GM18867 (cell line): ENCODE results near the gene DGCR2.
"Not testable (repeated sequence)": the region's sequence is repeated elsewhere in the genome, so short reads cannot be mapped to it uniquely, and the experiment has no call there.

Source experiments
- ATAC-seq: cut with Tn5 transposase; IDR thresholded peaks from one replicate; pipeline ENCODE4 v1.9.1; 2021; ENCODE audit warnings: mild to moderate bottlenecking, moderate library complexity; ENCODE audit not compliant: unreplicated experiment

Gene DGCR2

DNA sequence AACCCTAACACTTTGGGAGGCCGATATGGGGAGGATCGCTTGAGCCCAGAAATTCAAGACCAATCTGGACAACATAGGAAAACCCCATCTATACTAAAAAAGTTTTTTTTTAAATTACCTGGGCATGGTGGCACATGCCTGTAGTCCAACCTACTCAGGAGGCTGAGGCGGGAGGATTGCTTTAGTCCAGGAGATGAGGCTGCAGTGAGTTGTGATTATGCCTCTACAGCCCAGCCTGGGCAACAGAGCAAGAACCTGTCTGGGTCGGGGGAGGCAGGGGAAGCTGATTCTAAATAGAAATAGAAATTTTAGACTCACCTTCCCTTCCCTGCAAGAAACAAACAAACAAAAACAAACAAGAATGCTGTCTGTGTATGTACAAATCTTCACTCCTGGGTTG, 133.3 kb downstream of the DGCR2 start:
- no peak for ATAC-seq

DNA sequence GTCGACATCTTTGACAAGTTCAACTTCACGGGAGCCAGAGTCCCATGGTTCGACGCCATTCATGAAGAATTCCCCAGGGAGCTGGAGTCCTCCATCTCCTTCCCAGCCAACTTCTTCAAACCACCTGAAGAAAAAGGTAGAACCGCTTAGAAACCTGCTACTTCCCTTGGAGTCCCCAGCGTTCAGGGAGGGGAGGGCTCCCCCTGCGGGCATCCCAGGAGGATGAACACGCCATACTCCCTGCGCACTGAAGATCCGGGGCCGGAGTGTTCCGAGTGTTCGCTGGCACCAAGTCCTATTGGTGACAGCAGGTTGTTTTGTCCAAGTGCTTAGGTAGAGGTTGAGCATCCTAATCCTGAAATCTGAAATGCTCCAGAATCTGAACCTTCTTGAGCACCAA, 134.4 kb downstream of the DGCR2 start:
- ATAC-seq: no peak

DNA sequence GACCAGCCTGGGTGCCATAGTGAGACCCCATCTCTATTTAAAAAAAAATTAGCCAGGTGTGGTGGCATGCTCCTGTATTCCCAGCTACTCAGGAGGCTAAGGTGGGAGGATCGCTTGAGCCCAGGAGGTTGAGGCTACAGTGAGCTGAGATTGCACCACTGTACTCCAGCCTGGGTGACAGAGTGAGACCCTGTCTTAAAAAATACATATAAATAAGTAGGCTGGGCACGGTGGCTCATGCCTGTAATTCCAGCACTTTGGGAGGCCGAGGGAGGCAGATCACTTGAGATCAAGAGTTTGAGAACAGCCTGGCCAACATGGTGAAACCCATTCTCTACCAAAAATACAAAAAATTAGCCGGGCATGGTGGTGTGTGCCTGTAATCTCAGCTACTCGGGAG, 135.1 kb downstream of the DGCR2 start:
- ATAC-seq: not testable (repeated sequence)
